Glutamatergic neuron (in vitro differentiated cells): ENCODE measurements around the gene DHRS13. TPM values are rescaled to one million over a fixed set of nuclear protein-coding genes. Genes with fewer than 3 reads are reported as not detected.

ENCODE experiments used
- DNase-seq: peaks from one replicate; pipeline ENCODE4 v3.0.0; 2022
- H3K27ac Mint-ChIP-seq: one replicate; pipeline ENCODE4 v1.8.0; 2020; ENCODE audit warnings: mild to moderate bottlenecking, mixed read lengths, inconsistent platforms; ENCODE audit not compliant: unreplicated experiment
- H3K27me3 Mint-ChIP-seq: one replicate; pipeline ENCODE4 v1.8.0; 2020; ENCODE audit warnings: mild to moderate bottlenecking, moderate library complexity, mixed read lengths, inconsistent platforms; ENCODE audit not compliant: unreplicated experiment
- H3K36me3 Mint-ChIP-seq: one replicate; pipeline ENCODE4 v1.8.0; 2020; ENCODE audit warnings: mild to moderate bottlenecking, mixed read lengths, inconsistent platforms; ENCODE audit not compliant: unreplicated experiment
- H3K4me1 Mint-ChIP-seq: one replicate; pipeline ENCODE4 v1.8.0; 2020; ENCODE audit warnings: mild to moderate bottlenecking, low read depth, mixed read lengths, inconsistent platforms; ENCODE audit not compliant: unreplicated experiment
- H3K4me3 Mint-ChIP-seq: one replicate; pipeline ENCODE4 v1.8.0; 2020; ENCODE audit warnings: mild to moderate bottlenecking, mixed read lengths, inconsistent platforms; ENCODE audit not compliant: unreplicated experiment
- H3K9me3 Mint-ChIP-seq: one replicate; pipeline ENCODE4 v1.8.0; 2020; ENCODE audit warnings: mild to moderate bottlenecking, moderate library complexity, mixed read lengths, inconsistent platforms; ENCODE audit not compliant: unreplicated experiment
- CTCF ChIP-seq: fragments of 200-600 bp; sonication (generic); IDR thresholded peaks from one replicate; pipeline ENCODE4 v1.5.0; 2021; ENCODE audit not compliant: partially characterized antibody, unreplicated experiment
- total RNA-seq: library from RNA; stranded (reverse); fragmentation: NEBNext Ultra II Directional; extraction: Animal tissue kit (Norgen Biotek cat#: 25700); gene quantifications from one replicate; pipeline ENCODE4 v1.2.1, GENCODE V29; 2021; ENCODE audit not compliant: unreplicated experiment

The DHRS13 gene
- total RNA-seq, 1 donor from 2014 or later = 17.0 TPM

- H3K27me3 Mint-ChIP-seq = no peaks in the 10 kb centered on the region
- peaks cover 5% of the 10 kb centered on the region for H3K4me1 Mint-ChIP-seq
- no peak for TF ChIP-seq CTCF
- H3K27ac Mint-ChIP-seq = no peak overlapping the region
- H3K36me3 Mint-ChIP-seq = no peaks in the 10 kb centered on the region
- no peaks in the 10 kb centered on the region for H3K9me3 Mint-ChIP-seq
- no peak for DNase-seq
- no peak overlapping the region for H3K4me3 Mint-ChIP-seq
Observed at GRCh38 chr17:28929787-28930186, 26.9 kb upstream of the DHRS13 start.

- Mint-ChIP-seq H3K9me3 (no peaks in the 10 kb centered on the region), H3K27me3 (no peaks in the 10 kb centered on the region), H3K4me1 (peaks cover 5% of the 10 kb centered on the region), H3K27ac (no peak overlapping the region), H3K4me3 (no peak overlapping the region), H3K36me3 (no peaks in the 10 kb centered on the region)
- no peak for TF ChIP-seq CTCF
- no peak for DNase-seq
Observed at GRCh38 chr17:28928061-28928460, 25.2 kb upstream of the DHRS13 start.

GRCh38 chr17:28926786-28927185, 23.9 kb upstream of the DHRS13 start:
- DNase-seq = no peak
- Mint-ChIP-seq H3K4me3 (no peak overlapping the region), H3K27ac (no peak overlapping the region), H3K4me1 (peaks cover 5% of the 10 kb centered on the region), H3K9me3 (no peaks in the 10 kb centered on the region), H3K27me3 (no peaks in the 10 kb centered on the region), H3K36me3 (no peaks in the 10 kb centered on the region)
- TF ChIP-seq CTCF = no peak

GRCh38 chr17:28926366-28926765, 23.5 kb upstream of the DHRS13 start:
- H3K27me3 Mint-ChIP-seq = no peaks in the 10 kb centered on the region
- H3K27ac Mint-ChIP-seq = no peak overlapping the region
- no peak overlapping the region for H3K4me3 Mint-ChIP-seq
- peaks cover 5% of the 10 kb centered on the region for H3K4me1 Mint-ChIP-seq
- no peak for DNase-seq
- no peak for TF ChIP-seq CTCF
- H3K9me3 Mint-ChIP-seq = no peaks in the 10 kb centered on the region
- no peaks in the 10 kb centered on the region for H3K36me3 Mint-ChIP-seq

GRCh38 chr17:28925912-28926365, 23.1 kb upstream of the DHRS13 start:
- no peaks in the 10 kb centered on the region for H3K36me3 Mint-ChIP-seq
- no peaks in the 10 kb centered on the region for H3K9me3 Mint-ChIP-seq
- no peak for TF ChIP-seq CTCF
- DNase-seq = no peak
- H3K4me1 Mint-ChIP-seq = peaks cover 5% of the 10 kb centered on the region
- H3K27ac Mint-ChIP-seq = no peak overlapping the region
- no peaks in the 10 kb centered on the region for H3K27me3 Mint-ChIP-seq
- H3K4me3 Mint-ChIP-seq = no peak overlapping the region
